ENCODE data around the gene GMCL1.
"Not testable (repeated sequence)": the region's sequence is repeated elsewhere in the genome, so short reads cannot be mapped to it uniquely, and the experiment has no call there.

GMCL1 gene

DNA sequence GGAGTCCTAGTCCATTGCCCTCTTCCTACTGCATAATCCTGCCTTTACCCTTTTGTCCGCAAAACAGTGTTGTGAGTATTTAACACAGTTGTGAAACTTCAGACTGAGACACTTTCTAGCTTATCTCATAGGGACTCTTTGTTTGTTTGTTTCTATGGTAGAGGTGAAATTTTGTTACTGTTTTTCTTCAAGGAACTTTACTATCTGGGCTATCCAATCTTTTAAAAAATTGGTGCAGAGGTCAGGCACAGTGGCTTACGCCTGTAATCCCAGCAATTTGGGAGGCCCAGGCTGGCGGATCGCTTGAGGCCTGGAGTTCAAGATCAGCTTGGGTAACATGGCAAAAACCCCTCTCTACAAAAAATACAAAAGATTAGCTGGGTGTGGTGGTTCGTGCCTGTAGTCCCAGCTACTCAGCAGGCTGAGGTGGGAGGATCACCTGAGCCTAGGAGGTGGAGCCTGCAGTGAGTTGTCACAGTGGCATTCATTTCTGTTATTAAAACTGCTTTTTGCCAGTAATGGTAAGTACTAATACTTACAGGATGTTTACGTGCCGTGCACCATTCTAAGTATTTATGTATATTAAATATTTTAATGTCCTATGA, 18.8 kb downstream of the GMCL1 start:
- no peak for DNase-seq

DNA sequence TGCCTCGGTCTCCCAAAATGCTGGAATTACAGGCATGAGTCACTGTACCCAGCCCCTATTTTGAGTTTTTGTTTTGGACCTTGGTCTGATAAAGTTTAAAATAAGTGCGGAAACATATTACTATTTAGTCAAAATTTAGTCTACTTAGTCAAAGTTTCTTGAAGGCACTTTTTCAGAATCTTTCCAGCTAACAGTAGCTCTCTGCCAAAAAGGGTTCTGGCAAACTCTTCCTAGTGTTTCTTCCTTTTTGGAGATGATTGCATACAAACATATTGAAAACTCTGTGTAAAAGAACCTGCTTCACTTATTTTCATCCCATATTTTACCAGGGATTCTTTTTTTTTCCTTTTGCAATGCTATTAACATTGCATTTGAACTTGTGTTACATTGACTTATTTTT, 28.8 kb downstream of the GMCL1 start:
- no peak for DNase-seq

DNA sequence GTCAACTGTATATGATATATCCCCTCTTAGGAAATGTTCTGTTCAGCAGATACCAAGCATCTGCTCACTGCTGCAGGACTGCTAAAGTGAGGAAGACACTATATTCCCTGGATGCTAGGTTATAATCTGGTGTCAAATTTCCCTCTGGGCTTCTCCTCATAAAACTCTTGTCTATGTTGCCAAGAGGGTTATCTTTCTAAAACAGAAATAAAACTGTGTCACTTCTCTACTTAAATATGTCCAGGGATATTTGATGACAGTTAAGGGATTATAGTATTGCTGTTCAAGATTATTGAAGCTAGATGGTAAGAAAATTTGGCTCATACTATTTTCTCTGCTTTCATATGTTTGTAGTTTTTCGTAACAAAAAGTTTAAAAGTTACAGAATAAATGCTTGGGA, 33.8 kb downstream of the GMCL1 start:
- no peak for DNase-seq

DNA sequence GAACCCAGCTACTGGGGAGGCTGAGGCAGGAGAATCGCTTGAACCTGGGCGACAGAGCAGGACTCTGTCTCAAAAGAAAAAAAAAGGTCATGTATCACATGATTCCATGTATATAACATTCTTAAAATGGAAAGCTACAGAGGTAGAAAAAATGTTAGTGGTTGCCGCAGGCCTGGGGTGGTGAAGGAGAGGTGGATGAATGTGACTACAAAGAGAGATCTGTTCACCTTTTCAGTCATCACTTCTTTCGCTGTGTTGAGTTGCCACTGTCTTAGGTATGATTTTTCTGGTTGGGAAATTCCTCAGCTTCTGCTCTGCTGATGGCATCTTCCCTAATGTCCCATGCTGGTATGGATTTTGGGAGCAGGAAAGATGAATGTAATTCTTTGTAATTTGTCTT, 59.0 kb downstream of the GMCL1 start:
- no peak for DNase-seq

DNA sequence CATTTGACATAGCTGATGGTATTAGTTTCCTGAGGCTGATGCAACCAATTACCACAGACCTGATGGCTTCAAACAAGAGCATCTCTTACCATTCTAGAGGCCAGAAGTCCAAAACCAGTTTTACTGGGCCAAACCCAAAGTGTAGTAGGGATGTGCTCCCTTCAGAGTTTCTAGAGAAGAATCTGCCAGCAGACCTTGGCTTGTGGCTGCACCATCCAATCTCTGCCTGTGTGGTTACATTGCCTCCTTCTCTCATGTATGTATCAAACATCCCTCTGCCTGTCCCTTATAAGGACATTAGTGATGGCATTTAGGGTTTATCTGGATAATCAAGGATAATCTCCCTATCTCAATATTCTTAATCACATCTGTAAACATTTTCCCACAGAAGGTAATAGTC, 59.8 kb downstream of the GMCL1 start:
- no peak for DNase-seq

DNA sequence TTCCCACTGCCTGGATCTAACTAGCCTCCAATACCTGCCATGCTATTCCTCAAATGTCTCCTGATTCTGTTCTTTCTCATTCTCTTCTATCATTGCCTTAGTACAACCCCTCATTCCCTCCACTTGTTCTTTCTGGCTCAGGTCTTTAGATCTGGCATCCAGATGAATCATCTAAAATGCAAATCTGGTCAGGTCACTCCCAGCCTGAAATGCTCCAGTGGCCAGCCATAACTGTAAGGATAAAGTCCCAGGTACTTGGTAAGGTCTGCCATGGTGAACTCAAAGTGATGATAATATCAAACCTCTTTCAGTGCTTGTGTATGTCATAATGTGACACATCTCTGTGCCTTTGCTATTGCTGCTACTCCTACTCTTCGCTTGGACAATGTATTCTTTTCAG, 61.4 kb downstream of the GMCL1 start:
- DNase-seq = no peak

DNA sequence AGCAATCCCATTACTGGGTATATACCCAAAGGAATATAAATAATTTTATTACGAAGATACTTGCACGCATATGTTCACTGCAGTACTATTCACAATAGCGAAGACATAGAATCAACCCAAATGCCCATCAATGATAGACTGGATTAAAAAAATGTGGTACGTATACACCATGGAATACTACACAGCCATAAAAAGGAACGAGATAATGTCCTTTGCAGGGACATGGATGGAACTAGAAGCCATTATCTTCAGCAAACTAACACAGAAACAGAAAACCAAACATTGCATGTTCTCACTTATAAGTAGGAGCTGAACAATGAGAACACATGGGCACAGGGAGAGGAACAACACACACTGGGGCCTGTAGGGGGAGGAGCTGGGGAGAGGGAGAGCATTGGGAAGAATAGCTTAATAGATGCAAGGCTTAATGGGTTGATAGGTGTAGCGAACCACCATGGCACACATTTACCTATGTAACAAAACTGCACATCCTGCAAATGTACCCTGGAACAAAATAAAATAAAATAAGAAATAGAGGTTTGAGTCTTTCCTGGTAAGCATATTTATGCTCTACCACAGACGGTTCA, 63.5 kb downstream of the GMCL1 start:
- DNase-seq = not testable (repeated sequence)

DNA sequence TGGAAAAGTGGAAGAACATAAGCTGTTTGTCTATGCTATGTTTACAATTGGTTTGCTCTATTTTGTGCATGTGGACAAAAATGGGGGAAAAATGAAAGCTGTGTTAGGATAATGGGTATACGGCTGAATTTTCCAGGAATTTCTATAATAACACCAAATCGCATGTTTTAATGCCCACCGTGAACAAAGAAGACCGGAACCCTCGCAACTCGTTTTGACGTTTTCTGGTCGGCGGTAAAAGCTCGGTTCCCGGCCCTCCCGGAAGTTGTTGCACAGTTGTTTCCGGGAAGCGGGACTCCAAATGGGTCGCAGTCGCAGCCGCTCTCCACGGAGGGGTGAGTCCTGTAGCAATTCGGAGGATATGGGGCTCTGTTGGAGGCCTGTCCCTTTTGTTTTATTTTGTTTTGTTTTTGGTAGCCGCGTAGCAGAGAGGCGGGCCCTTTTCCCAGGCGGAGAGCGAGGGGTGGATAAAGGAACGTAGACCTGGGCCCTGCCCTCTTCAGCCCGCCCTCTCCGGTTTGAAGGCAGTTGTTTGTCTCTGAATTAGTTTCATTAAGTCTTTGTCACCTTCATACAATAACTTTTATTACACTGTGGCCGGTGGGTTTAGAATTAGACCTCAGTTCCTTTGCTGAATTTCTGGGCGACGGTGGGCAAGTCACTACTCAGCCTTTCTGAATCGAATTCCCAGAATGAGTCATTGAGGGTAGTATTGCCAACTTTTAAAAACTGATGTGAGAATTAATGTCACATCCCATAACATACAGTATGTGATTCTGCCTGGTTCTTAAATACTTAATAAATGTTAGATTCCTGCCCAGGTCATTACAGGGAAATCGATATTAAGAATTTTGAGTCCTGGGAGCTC, 64.5 kb downstream of the GMCL1 start, which contains the start of gene SNRNP27:
Gene SNRNP27, plus strand, starts transcription at position 273 of the 868 bp plus-strand sequence. Its CDS starts 29 bp downstream, at position 302.
- peak; percentile 53 for DNase-seq

DNA sequence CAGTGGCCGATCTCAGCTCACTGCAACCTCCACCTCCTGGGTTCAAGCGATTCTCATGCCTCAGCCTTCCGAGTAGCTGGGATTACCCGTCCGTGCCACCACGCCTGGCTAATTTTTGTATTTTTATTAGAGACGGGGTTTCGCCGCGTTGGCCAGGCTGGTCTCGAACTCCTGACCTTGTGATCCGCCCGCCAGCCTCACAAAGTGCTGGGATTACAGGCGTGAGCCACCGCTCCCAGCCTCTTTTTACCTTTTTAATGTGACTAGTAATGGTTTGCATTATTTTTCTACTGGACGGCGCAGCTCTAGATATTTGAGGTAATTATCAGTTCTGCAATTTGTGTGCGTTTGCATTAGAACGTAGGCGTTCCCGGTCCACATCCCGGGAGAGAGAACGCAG, 65.3 kb downstream of the GMCL1 start:
- not testable (repeated sequence) for DNase-seq

DNA sequence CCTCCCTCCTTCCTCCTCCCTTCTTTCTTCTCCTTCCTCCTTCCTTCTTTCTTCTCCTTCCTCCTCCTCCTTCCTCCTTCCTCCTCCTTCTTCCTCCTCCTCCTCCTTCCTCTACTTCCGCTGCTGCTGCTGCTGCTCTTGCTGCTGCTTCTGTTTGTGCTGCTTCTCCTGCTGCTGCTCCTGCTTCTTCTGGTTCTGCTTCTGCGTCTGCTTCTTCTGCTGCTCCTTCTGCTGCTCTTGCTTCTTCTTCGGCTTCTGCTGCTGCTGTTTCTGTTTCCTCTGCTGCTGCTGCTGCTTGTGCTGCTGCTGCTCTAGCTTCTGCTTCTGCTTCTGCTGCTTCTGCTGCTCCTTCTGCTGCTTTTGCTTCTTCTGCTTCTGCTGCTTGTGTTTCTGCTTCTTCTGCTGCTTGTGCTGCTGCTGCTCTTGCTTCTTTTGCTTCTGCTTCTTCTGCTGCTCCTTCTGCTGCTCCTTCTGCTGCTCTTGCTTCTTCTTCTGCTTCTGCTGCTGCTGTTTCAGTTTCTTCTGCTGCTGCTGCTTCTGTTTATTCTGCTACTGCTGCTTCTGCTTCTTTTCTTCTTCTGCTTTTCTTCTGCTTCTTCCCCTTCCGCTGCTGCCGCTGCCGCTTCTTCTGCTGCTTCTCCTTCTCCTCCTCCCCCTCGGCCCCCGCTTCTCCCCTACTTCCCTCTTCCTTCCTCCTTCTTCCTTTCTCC, 72.9 kb downstream of the GMCL1 start:
- no peak for DNase-seq

DNA sequence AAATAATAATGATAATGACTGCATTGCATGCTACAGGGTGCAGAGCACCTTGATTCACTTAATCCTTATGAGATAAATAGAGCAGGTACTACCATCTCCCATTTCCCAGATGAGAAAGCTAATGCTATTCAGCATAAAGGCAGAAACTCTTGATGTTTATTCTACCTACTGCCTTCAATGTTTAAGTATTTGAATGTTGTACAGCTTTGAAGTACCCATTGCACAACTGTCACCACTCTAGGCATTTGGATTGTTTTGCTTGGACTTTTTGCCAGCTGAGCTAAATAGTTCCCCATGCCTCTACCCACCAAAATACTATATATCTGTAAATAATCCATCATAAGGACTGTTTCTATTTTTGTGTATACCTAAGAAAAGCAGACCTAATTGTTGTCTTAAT, 77.8 kb downstream of the GMCL1 start:
- DNase-seq = no peak

DNA sequence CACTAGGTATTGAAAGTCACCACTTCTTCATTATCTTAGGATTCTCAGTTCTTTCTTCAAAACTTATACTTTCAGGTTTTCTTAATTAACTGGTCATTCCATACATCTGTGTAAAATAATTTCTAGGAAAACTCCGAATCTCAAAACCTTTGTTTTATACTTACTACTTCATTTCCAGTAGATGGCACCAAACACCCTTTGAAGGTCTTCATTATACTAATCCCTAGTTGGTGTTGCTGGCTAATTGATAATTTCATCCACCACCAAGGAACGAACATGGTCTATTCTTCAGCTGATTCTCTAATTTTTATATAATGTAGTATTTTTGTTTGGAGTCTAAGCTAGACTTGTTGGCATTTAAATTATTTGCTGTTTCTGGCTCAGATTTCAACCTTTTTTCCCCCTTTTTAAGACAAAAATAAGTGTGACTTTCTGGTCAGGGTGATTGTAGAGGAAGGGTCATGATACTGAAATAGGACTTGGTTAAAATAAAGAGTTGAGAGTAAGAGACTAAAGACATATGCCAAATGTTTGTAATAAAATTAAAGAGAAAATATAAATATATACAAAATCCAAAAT, 82.6 kb downstream of the GMCL1 start:
- DNase-seq = peak; percentile 33

DNA sequence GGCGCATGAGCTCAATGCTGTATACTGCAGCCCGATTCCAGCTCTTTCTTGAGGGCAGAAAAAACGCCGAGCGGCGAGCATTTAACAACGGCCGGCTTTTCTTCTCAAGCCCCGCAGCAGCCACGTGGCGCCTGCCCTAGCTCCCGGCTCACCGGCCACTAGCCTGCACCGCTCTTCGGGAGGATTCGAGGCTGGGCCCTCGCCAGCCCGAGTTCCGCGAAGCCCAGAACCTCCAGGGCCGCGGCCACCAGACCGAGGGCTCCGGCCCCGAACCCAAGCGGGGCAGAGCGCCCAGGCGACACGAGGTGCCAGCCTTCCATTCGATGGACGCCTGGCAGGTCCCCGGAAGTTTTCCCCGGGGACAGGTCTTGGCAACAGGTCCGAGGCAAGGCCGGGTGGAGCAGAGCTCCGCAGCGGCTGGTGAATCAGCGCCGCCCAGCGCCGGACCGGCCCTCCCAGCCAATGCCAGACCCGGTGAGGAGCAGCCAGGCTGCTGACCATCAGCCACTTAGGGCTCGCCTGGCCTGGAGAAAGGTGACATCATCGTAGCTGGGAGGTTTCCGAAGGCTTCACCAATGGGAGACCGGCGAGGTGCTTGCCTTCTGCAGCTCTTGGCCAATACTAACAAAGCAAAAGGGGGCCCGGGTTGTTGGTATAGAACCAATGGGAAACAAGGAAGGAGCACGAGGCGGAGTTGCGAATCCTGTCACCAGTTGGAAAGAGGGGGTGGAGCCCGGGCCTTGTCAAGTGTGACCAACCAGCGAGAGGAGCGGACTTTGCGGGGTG, 84.9 kb downstream of the GMCL1 start:
- peak; percentile 100 for DNase-seq

DNA sequence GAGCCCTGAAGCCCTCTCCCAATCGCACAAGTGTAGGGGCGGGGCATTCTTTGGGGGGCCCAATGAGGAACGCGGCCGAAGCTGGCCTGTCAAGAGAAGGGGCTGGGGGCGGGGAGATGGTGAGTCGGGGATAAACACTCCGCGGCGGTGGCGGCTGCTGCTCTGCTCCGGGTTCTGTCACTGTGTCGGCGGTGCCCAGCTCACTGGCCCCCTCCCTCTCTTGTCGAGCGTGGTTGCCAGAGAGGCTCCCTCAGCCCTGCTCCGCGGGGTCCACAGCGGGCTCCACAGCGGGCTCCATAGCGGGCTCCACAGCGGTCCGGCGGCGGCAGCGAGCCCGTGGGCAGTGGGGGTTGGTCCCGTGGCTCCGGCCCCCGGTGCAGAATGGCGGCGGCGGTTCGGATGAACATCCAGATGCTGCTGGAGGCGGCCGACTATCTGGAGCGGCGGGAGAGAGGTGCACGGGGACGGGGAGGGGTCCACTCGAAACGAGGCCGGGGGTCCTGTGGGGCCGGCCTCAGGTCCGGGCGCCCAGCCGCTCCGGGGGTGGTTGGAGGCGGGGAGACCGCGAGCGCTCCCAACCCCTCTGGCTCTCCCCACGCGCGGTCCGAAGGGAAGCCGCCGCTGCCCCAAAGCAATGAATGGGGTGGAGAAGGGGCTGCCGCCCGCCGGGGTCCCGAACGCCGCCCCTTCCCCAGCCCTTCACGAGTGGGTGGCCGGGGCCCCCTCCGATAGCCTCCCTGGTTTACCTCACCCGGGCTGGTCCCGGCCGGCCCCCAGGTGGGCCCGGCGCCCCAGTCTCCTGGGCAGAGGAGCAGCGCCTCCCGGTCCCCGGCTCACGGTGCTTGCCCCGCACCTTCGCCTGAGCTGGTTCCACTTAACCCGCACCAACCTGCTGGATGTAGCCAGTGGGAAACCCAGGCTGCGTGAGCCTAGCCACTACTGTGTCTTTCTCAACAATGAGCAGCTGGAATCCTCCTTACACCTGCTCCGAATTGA, 85.8 kb downstream of the GMCL1 start, which contains the start of gene MXD1:
Gene MXD1, plus strand, starts transcription at position 160 of the 996 bp plus-strand sequence. Its CDS starts 222 bp downstream, at position 382.
- no peak for DNase-seq

DNA sequence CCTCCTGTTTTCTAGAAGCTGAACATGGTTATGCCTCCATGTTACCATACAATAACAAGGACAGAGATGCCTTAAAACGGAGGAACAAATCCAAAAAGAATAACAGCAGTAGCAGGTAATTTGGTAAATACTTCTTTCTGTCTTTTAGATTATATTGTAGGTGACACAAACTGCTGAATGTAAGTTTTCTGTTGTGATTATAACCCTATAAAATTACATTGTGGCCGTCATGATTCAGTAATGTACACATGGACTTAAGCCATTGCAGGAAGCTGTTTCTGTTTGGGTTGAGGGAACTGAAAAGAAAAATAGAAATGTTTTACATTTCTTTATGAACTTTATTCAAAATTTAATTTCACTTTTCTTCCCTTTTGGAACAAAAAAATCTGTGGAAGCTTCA, 86.6 kb downstream of the GMCL1 start:
- no peak for DNase-seq

DNA sequence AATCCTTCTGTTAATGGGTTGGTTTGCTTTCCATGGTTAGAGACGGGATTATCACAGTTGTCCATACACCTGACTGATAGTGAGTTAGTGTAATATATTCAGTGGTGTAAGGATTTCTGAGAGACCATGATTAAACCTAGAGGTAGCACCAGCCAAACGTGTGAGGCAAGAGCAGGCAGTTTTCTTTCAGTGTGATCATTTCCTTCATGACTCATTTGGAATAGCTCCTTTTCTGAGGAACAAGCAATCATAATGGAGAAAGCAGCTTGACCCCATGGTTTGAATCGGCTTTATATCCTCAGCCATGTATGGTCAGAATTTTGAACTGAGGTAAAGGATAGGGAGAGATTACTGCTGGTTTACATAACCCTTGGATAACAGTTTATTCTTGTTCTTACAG, 88.4 kb downstream of the GMCL1 start:
- DNase-seq = no peak

DNA sequence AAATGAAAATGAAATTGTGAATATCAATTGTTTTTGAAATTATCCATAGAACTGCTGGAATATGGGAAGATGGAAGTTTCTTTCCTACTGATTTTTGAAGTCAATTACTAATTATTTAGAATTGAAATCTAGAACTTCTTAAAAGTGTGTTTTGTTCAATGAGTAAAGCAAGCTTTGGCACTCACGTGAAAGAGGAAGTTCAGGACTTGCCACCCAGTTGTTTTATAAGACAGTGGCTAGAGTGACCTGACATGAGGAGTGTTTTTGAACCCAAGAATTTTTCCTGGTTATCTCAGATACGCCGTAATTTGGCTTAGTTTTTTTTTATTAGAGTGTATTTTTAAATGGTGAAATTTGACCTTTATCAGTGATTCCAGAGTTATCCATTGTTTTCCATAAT, 88.9 kb downstream of the GMCL1 start:
- DNase-seq = no peak

DNA sequence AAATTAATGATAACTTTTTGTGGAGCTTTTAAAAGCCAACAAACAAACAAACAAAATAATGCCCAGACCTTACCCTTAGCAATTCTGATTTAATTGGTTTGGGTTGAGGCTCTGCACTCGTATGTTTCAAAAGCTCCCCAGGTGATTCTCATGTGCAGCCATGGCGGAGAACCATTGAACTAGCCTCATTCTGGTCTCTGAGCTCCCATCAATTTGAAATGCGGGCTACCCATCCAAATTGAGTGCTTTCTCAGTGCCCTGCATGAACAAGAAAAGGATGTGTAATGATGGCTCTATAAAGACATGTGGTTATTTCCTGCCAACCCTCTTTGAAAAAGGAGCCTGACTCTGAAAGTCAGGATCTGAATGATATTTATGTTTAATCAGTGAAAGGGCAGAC, 93.7 kb downstream of the GMCL1 start:
- no peak for DNase-seq

DNA sequence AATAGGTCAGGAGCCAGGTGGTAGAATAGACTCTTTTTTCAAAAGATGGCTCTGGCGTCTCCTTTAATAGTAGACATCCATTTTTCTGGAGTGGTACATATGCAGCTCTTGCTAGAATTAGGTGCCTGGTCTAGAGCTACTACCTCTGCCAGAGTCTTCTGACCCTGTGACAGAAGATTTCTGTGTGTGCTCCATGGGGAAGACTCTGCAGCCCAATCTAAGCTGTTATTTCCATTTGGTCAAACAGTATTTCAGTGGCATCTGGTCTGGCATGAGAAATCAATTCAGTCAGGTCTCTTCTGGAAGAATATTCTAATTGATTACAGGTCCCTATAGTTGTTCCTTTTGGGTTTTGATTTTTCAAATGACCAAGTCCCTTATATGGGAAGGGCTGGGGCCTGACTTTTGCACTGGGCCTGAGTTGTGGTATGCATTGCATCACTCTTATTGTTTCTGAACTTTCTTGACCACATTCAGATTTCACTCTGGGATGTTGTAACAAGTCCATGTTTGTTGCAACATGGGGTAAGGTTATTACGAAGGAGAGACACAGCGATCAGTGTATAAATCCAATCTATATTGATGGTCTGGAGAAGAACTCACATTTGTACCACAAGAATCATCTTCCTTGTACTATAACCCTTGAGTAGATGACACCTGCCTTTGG, 97.5 kb downstream of the GMCL1 start:
- no peak for DNase-seq

Data from NCI-H187 treated with DMSO at 0.1 percent for 48 hours (cell line).